Endodermal cell (in vitro differentiated cells): ENCODE data around the gene POLE. TPM values are rescaled to one million over a fixed set of nuclear protein-coding genes. Genes with fewer than 3 reads are reported as not detected.

ENCODE experiments used
- DNase-seq: peaks from one replicate; pipeline ENCODE4 v3.0.0-alpha.2; 2017
- H3K27ac ChIP-seq: 2 replicates; pipeline ENCODE4 v1.5.1; 2013; ENCODE audit warnings: mild to moderate bottlenecking, low read depth, low read length, moderate library complexity
- H3K27me3 ChIP-seq: 2 replicates; pipeline ENCODE4 v1.6.1; 2013; ENCODE audit warnings: mild to moderate bottlenecking, low read length, moderate library complexity; ENCODE audit not compliant: insufficient read depth, control insufficient read depth, poor library complexity, severe bottlenecking
- H3K36me3 ChIP-seq: 2 replicates; pipeline ENCODE4 v1.7.0; 2013; ENCODE audit warnings: mild to moderate bottlenecking, low read length, moderate library complexity; ENCODE audit not compliant: control insufficient read depth, insufficient read depth
- H3K4me1 ChIP-seq: one replicate; pipeline ENCODE4 v1.7.0; 2013; ENCODE audit warnings: low read length; ENCODE audit not compliant: control insufficient read depth, insufficient read depth
- H3K4me3 ChIP-seq: 2 replicates; pipeline ENCODE4 v1.5.1; 2013; ENCODE audit warnings: mild to moderate bottlenecking, low read length, moderate library complexity
- H3K9ac ChIP-seq: 2 replicates; pipeline ENCODE4 v1.6.1; 2013; ENCODE audit warnings: mild to moderate bottlenecking, low read length, moderate library complexity; ENCODE audit not compliant: poor library complexity, severe bottlenecking; ENCODE audit errors: extremely low read depth
- H3K9me3 ChIP-seq: 2 replicates; pipeline ENCODE4 v1.6.1; 2013; ENCODE audit warnings: mild to moderate bottlenecking, low read length, moderate library complexity; ENCODE audit not compliant: control insufficient read depth
- H3K27ac Mint-ChIP-seq: 2 replicates; pipeline ENCODE4 v1.8.0; 2020; ENCODE audit warnings: mixed read lengths
- H3K27me3 Mint-ChIP-seq: 2 replicates; pipeline ENCODE4 v1.8.0; 2021; ENCODE audit warnings: mild to moderate bottlenecking, mixed read lengths; ENCODE audit not compliant: insufficient read depth
- H3K36me3 Mint-ChIP-seq: 2 replicates; pipeline ENCODE4 v1.8.0; 2020; ENCODE audit warnings: low read depth, mixed read lengths
- H3K4me1 Mint-ChIP-seq: 2 replicates; pipeline ENCODE4 v1.8.0; 2020; ENCODE audit warnings: mixed read lengths
- H3K4me3 Mint-ChIP-seq: 2 replicates; pipeline ENCODE4 v1.8.0; 2020; ENCODE audit warnings: mild to moderate bottlenecking, moderate library complexity, mixed read lengths
- H3K9me3 Mint-ChIP-seq: 2 replicates; pipeline ENCODE4 v1.8.0; 2020; ENCODE audit warnings: mild to moderate bottlenecking, mixed read lengths
- CTCF ChIP-seq: fragments of 200-600 bp; sonication (generic); conservative IDR thresholded peaks from 2 replicates; pipeline ENCODE4 v1.5.0; 2021; ENCODE audit warnings: antibody characterized with exemption, mild to moderate bottlenecking
- WGBS, 2 experiments: methylation state at CpG; one replicate each; pipeline versions ENCODE4 v1.1.5 to v1.1.7; 2013; ENCODE audit warnings: missing lambda C conversion rate in 2 of 2, mixed read lengths in 1 of 2; ENCODE audit not compliant: insufficient coverage in 1 of 2, insufficient read length in 1 of 2; 5-methylcytosine and 5-hydroxymethylcytosine counted together
- total RNA-seq, 2 donors: library from RNA; stranded (reverse); fragmentation: NEBNext Ultra II Directional in 1 of 2; extraction: Animal tissue kit (Norgen Biotek cat#: 25700) in 1 of 2; gene quantifications; 2 replicates in 1 of 2; 3 replicates in 1 of 2; pipeline ENCODE4 v1.2.1, GENCODE V29; 2021

The POLE gene
- total RNA-seq, 2 donors from 2014 or later, result 165 to 212 TPM

GRCh38 chr12:132677492-132677891 is 9.7 kb downstream of the POLE start:
- Histone ChIP-seq H3K27me3 (no peaks in the 10 kb centered on the region), H3K9ac (no peak overlapping the region), H3K4me1 (no peaks in the 10 kb centered on the region), H3K9me3 (no peaks in the 10 kb centered on the region), H3K36me3 (peaks cover 75% of the 10 kb centered on the region), H3K4me3 (no peak overlapping the region), H3K27ac (no peak overlapping the region)
- 94 to 95% methylated on average over 9 of the region's 9 CpGs for WGBS, 2 experiments
- Mint-ChIP-seq H3K4me1 (no peaks in the 10 kb centered on the region), H3K9me3 (no peaks in the 10 kb centered on the region), H3K27ac (no peak overlapping the region), H3K27me3 (no peaks in the 10 kb centered on the region), H3K36me3 (peaks cover 78% of the 10 kb centered on the region), H3K4me3 (no peak overlapping the region)
- DNase-seq, result no peak
- no peak for TF ChIP-seq CTCF

- no peak for TF ChIP-seq CTCF
- no peaks in the 10 kb centered on the region for H3K9me3 Mint-ChIP-seq
- H3K4me1 Mint-ChIP-seq, result no peaks in the 10 kb centered on the region
- H3K36me3 Mint-ChIP-seq, result peaks cover 87% of the 10 kb centered on the region
- Histone ChIP-seq H3K9me3 (no peaks in the 10 kb centered on the region), H3K9ac (no peak overlapping the region), H3K36me3 (peaks cover 91% of the 10 kb centered on the region), H3K27ac (no peak overlapping the region), H3K4me3 (no peak overlapping the region), H3K4me1 (no peaks in the 10 kb centered on the region), H3K27me3 (no peaks in the 10 kb centered on the region)
- WGBS, 2 experiments, result 95 to 98% methylated on average over 10 to 14 of the region's 14 CpGs
- DNase-seq, result no peak
- no peak overlapping the region for H3K27ac Mint-ChIP-seq
- H3K4me3 Mint-ChIP-seq, result no peak overlapping the region
- H3K27me3 Mint-ChIP-seq, result no peaks in the 10 kb centered on the region
These were observed 11.2 kb downstream of the POLE start for GRCh38 chr12:132675757-132676432.

- H3K9me3 ChIP-seq, result no peaks in the 10 kb centered on the region
- peaks cover 82% of the 10 kb centered on the region for H3K36me3 Mint-ChIP-seq
These were observed 12.6 kb downstream of the POLE start for GRCh38 chr12:132674561-132674960.

More at GRCh38 chr12:132674561-132674960, 12.6 kb downstream of the POLE start:
- no peak overlapping the region for H3K4me3 Mint-ChIP-seq
- Histone ChIP-seq H3K36me3 (peaks cover 91% of the 10 kb centered on the region), H3K27me3 (no peaks in the 10 kb centered on the region), H3K27ac (no peak overlapping the region), H3K4me3 (no peak overlapping the region), H3K4me1 (no peaks in the 10 kb centered on the region), H3K9ac (no peak overlapping the region)
- no peaks in the 10 kb centered on the region for H3K27me3 Mint-ChIP-seq
- H3K9me3 Mint-ChIP-seq, result no peaks in the 10 kb centered on the region
- 96 to 100% methylated on average over 5 of the region's 5 CpGs for WGBS, 2 experiments
- H3K27ac Mint-ChIP-seq, result no peak overlapping the region
- no peak for DNase-seq
- peaks cover 4% of the 10 kb centered on the region for H3K4me1 Mint-ChIP-seq
- no peak for TF ChIP-seq CTCF
